PFSK-1 (cell line): Measurements from ENCODE around the gene CROT.

ENCODE experiments used
- FOXP2 ChIP-seq: optimal IDR thresholded peaks from 2 replicates; pipeline ENCODE3; 2011; ENCODE audit warnings: borderline replicate concordance, control low read depth, inconsistent platforms; ENCODE audit not compliant: insufficient read depth; ENCODE audit errors: extremely low read length, extremely low read depth
- POLR2AphosphoS5 ChIP-seq: IDR thresholded peaks from 2 replicates; pipeline ENCODE4 v1.6.1; 2012; ENCODE audit warnings: low read depth, mild to moderate bottlenecking, control low read depth, low read length, moderate library complexity
- REST ChIP-seq, 2 experiments: IDR thresholded peaks; 2 replicates each; pipeline versions ENCODE4 v1.6.1 to v1.8.0; 2011 to 2012; ENCODE audit warnings: low read depth in 2 of 2, low read length in 2 of 2, control low read depth in 1 of 2, inconsistent platforms in 1 of 2, mild to moderate bottlenecking in 1 of 2, moderate library complexity in 1 of 2; ENCODE audit not compliant: insufficient read depth in 1 of 2
- SIN3A ChIP-seq: IDR thresholded peaks from 2 replicates; pipeline ENCODE4 v1.6.1; 2012; ENCODE audit warnings: mild to moderate bottlenecking, low read length, moderate library complexity, borderline replicate concordance; ENCODE audit not compliant: insufficient read depth
- TAF1 ChIP-seq: IDR thresholded peaks from 2 replicates; pipeline ENCODE4 v1.6.1; 2012; ENCODE audit warnings: low read length, control low read depth, borderline replicate concordance; ENCODE audit not compliant: insufficient read depth

Gene CROT

GRCh38 chr7:87342231-87342630 is 3.2 kb upstream of the CROT start:
- TF ChIP-seq SIN3A (no peak), POLR2AphosphoS5 (no peak), REST (IDR thresholded peaks at IDR 0.05; ENCODE audit: insufficient read depth in 1 of 2, low read depth in 2 of 2, low read length in 2 of 2) (no peak), FOXP2 (no peak), TAF1 (no peak)

GRCh38 chr7:87344446-87344845 is 1.0 kb upstream of the CROT start:
- no peak for TF ChIP-seq FOXP2
- TF ChIP-seq TAF1, result no peak
- no peak for TF ChIP-seq SIN3A
- no peak for TF ChIP-seq POLR2AphosphoS5
- no peak for TF ChIP-seq REST (IDR thresholded peaks at IDR 0.05; ENCODE audit: insufficient read depth in 1 of 2, low read depth in 2 of 2, low read length in 2 of 2)

- no peak for TF ChIP-seq POLR2AphosphoS5
- no peak for TF ChIP-seq FOXP2
- TF ChIP-seq SIN3A, result no peak
- TF ChIP-seq REST (IDR thresholded peaks at IDR 0.05; ENCODE audit: insufficient read depth in 1 of 2, low read depth in 2 of 2, low read length in 2 of 2), result no peak
- no peak for TF ChIP-seq TAF1
Observed at GRCh38 chr7:87345962-87346371, 503 bp downstream of the CROT start.

- TF ChIP-seq POLR2AphosphoS5 (no peak), TAF1 (no peak), SIN3A (no peak), FOXP2 (no peak)
Observed at GRCh38 chr7:87347207-87347606, 1.7 kb downstream of the CROT start.

- TF ChIP-seq FOXP2 (no peak), SIN3A (no peak), POLR2AphosphoS5 (no peak), TAF1 (no peak), REST (IDR thresholded peaks at IDR 0.05; ENCODE audit: insufficient read depth in 1 of 2, low read depth in 2 of 2, low read length in 2 of 2) (no peak)
Observed at GRCh38 chr7:87347664-87348063, 2.2 kb downstream of the CROT start.
